ENCODE results near the gene CSRP3. TPM values are rescaled to one million over a fixed set of nuclear protein-coding genes. Genes with fewer than 3 reads are reported as not detected.

CSRP3 gene
- total RNA-seq = not detected

- no peak for TF ChIP-seq POLR2AphosphoS5 (IDR thresholded peaks at IDR 0.05)
- no peak for TF ChIP-seq POLR2A (IDR thresholded peaks at IDR 0.05)
- TF ChIP-seq EP300 (IDR thresholded peaks at IDR 0.05) = no peak
- TF ChIP-seq CTCF (IDR thresholded peaks at IDR 0.05) = no peak
- Histone ChIP-seq H3K27me3 (no peaks in the 10 kb centered on the region), H3K4me3 (no peak within 1 kb of the TSS), H3K36me3 (no peaks in the 10 kb centered on the region), H3K4me1 (no peaks in the 10 kb centered on the region), H3K27ac (no peak within 1 kb of the TSS), H3K9me3 (no peaks in the 10 kb centered on the region)
- WGBS = 86% methylated on average over 7 of the region's 7 CpGs
- DNase-seq (ENCODE audit: low spot score in 2 of 2) = no peak
Measured at GRCh38 chr11:19201737-19202605, at the start of gene CSRP3. TSS of gene CSRP3 (minus strand) at chr11:19201983. CDS start at chr11:19192448, 9,535 bp downstream.

GRCh38 chr11:19251577-19251976 lies 49.8 kb upstream of the CSRP3 start:
- no peaks in the 10 kb centered on the region for H3K36me3 ChIP-seq
- peaks cover 3% of the 10 kb centered on the region for H3K4me1 ChIP-seq
- no peak for TF ChIP-seq EP300 (IDR thresholded peaks at IDR 0.05)
- no peak for TF ChIP-seq POLR2A (IDR thresholded peaks at IDR 0.05)
- TF ChIP-seq POLR2AphosphoS5 (IDR thresholded peaks at IDR 0.05) = no peak
- TF ChIP-seq CTCF (IDR thresholded peaks at IDR 0.05) = no peak
- H3K27ac ChIP-seq = no peak overlapping the region
- H3K4me3 ChIP-seq = no peak overlapping the region
- H3K27me3 ChIP-seq = no peaks in the 10 kb centered on the region
- no peaks in the 10 kb centered on the region for H3K9me3 ChIP-seq
- no peak for DNase-seq (ENCODE audit: low spot score in 2 of 2)

GRCh38 chr11:19246816-19247215 lies 45.0 kb upstream of the CSRP3 start:
- WGBS = 89% methylated on average over 1 of the region's 1 CpG
- Histone ChIP-seq H3K27me3 (peaks cover 24% of the 10 kb centered on the region), H3K9me3 (no peaks in the 10 kb centered on the region), H3K36me3 (no peaks in the 10 kb centered on the region), H3K4me3 (no peak overlapping the region), H3K27ac (no peak overlapping the region), H3K4me1 (peaks cover 35% of the 10 kb centered on the region)
- TF ChIP-seq CTCF (IDR thresholded peaks at IDR 0.05) (no peak), POLR2AphosphoS5 (IDR thresholded peaks at IDR 0.05) (no peak), EP300 (IDR thresholded peaks at IDR 0.05) (no peak)
- no peak for DNase-seq (ENCODE audit: low spot score in 2 of 2)

- 63% methylated on average over 5 of the region's 5 CpGs for WGBS
- Histone ChIP-seq H3K9me3 (no peaks in the 10 kb centered on the region), H3K4me3 (no peak overlapping the region), H3K27me3 (peaks cover 32% of the 10 kb centered on the region), H3K36me3 (no peaks in the 10 kb centered on the region), H3K4me1 (peaks cover 44% of the 10 kb centered on the region), H3K27ac (peak overlapping the region; percentile 76)
- DNase-seq (ENCODE audit: low spot score in 2 of 2) = no peak
- TF ChIP-seq POLR2AphosphoS5 (IDR thresholded peaks at IDR 0.05) = no peak
- TF ChIP-seq POLR2A (IDR thresholded peaks at IDR 0.05) = no peak
- no peak for TF ChIP-seq CTCF (IDR thresholded peaks at IDR 0.05)
- TF ChIP-seq EP300 (IDR thresholded peaks at IDR 0.05) = no peak
Measured at GRCh38 chr11:19245351-19245750, 43.6 kb upstream of the CSRP3 start.

GRCh38 chr11:19244621-19245020 lies 42.8 kb upstream of the CSRP3 start:
- DNase-seq (ENCODE audit: low spot score in 2 of 2) = no peak
- 48% methylated on average over 2 of the region's 2 CpGs for WGBS
- Histone ChIP-seq H3K27ac (peak overlapping the region; percentile 76), H3K9me3 (no peaks in the 10 kb centered on the region), H3K4me3 (no peak overlapping the region), H3K4me1 (peaks cover 49% of the 10 kb centered on the region), H3K27me3 (peaks cover 32% of the 10 kb centered on the region), H3K36me3 (no peaks in the 10 kb centered on the region)
- no peak for TF ChIP-seq POLR2AphosphoS5 (IDR thresholded peaks at IDR 0.05)
- no peak for TF ChIP-seq CTCF (IDR thresholded peaks at IDR 0.05)
- TF ChIP-seq POLR2A (IDR thresholded peaks at IDR 0.05) = no peak
- no peak for TF ChIP-seq EP300 (IDR thresholded peaks at IDR 0.05)
